HEK293 (cell line): ENCODE results near the gene MAPRE3.
A peak's percentile ranks its signal among the peaks of the same experiment; 100 is the strongest.
"Not testable (repeated sequence)": the region's sequence is repeated elsewhere in the genome, so short reads cannot be mapped to it uniquely, and the experiment has no call there.

ENCODE experiments used
- CTCF ChIA-PET: fragments of 350-600 bp; formaldehyde crosslinking; extraction: SDS; loops from one replicate; lab custom pipeline; 2021; ENCODE audit warnings: antibody characterized with exemption; lab: Yijun Ruan, JAX
- POLR2A ChIA-PET: fragments of 300-600 bp; formaldehyde crosslinking; extraction: SDS; loops from one replicate; lab custom pipeline; 2020; ENCODE audit warnings: antibody characterized with exemption, inconsistent platforms; lab: Yijun Ruan, JAX
- H3K27ac ChIP-seq: fragments of 200-500 bp; sonication (Bioruptor generic); 2 replicates; pipeline ENCODE4 v1.5.1; 2014; ENCODE audit warnings: low read depth, low read length, control low read depth, inconsistent platforms; ENCODE audit errors: extremely low read depth
- H3K36me3 ChIP-seq, 2 experiments: fragments of 200-500 bp in 1 of 2; sonication (Bioruptor generic) in 1 of 2; 1 replicate in 1 of 2; 2 replicates in 1 of 2; pipeline ENCODE4 v1.5.1; 2014 to 2017; ENCODE audit warnings: inconsistent platforms in 2 of 2, low read length in 2 of 2; ENCODE audit not compliant: control insufficient read depth in 2 of 2, insufficient read depth in 1 of 2
- H3K4me1 ChIP-seq: fragments of 200-500 bp; sonication (Bioruptor generic); 2 replicates; pipeline ENCODE4 v1.5.1; 2014; ENCODE audit warnings: mild to moderate bottlenecking, low read length, inconsistent platforms; ENCODE audit not compliant: control insufficient read depth, insufficient read depth
- H3K4me3 ChIP-seq: 2 replicates; pipeline ENCODE4 v1.5.1; 2011; ENCODE audit warnings: low read depth, mild to moderate bottlenecking, control low read depth, low read length, moderate library complexity
- H3K9me3 ChIP-seq: fragments of 200-500 bp; sonication (Bioruptor generic); 2 replicates; pipeline ENCODE4 v1.5.1; 2014; ENCODE audit warnings: low read depth, low read length, inconsistent platforms; ENCODE audit not compliant: control insufficient read depth, insufficient read depth
- REST ChIP-seq: fragments of 450-650 bp; formaldehyde crosslinking; IDR thresholded peaks from 2 replicates; pipeline ENCODE4 v1.5.1; 2016; ENCODE audit warnings: missing biosample characterization, missing genetic modification characterization
- TSHZ1 ChIP-seq: fragments of 450-650 bp; formaldehyde crosslinking; IDR thresholded peaks from 2 replicates; pipeline ENCODE4 v1.5.1; 2016; ENCODE audit warnings: missing biosample characterization, missing genetic modification characterization, borderline replicate concordance
- ZFP3 ChIP-seq: fragments of 450-650 bp; formaldehyde crosslinking; IDR thresholded peaks from 2 replicates; pipeline ENCODE4 v1.5.1; 2016; ENCODE audit warnings: low read depth, missing biosample characterization, missing genetic modification characterization
- ZFP37 ChIP-seq: fragments of 450-650 bp; formaldehyde crosslinking; IDR thresholded peaks from 2 replicates; pipeline ENCODE4 v1.5.1; 2016; ENCODE audit warnings: missing biosample characterization, missing genetic modification characterization
- ZNF121 ChIP-seq: fragments of 450-650 bp; formaldehyde crosslinking; IDR thresholded peaks from 2 replicates; pipeline ENCODE4 v1.5.1; 2016; ENCODE audit warnings: missing biosample characterization, missing genetic modification characterization
- ZNF169 ChIP-seq: fragments of 450-650 bp; formaldehyde crosslinking; IDR thresholded peaks from 2 replicates; pipeline ENCODE4 v1.5.1; 2016; ENCODE audit warnings: missing biosample characterization, missing genetic modification characterization
- ZNF202 ChIP-seq: fragments of 450-650 bp; formaldehyde crosslinking; IDR thresholded peaks from 2 replicates; pipeline ENCODE4 v1.5.1; 2016; ENCODE audit warnings: missing biosample characterization, missing genetic modification characterization, borderline replicate concordance
- ZNF280C ChIP-seq: fragments of 450-650 bp; formaldehyde crosslinking; IDR thresholded peaks from 2 replicates; pipeline ENCODE4 v1.5.1; 2016; ENCODE audit warnings: missing biosample characterization, missing genetic modification characterization
- ZNF585B ChIP-seq: fragments of 450-650 bp; formaldehyde crosslinking; IDR thresholded peaks from 2 replicates; pipeline ENCODE4 v1.5.1; 2016; ENCODE audit warnings: missing biosample characterization, missing genetic modification characterization

The MAPRE3 gene

GRCh38 chr2:26923189-26923466, 47.3 kb upstream of the MAPRE3 start:
- TF ChIP-seq ZNF121 (tag by site-specific recombination), result peak; percentile 29; the same call in 1 of the 2 replicates
- TF ChIP-seq, all 188 proteins: peak for 1; not testable (repeated sequence) for 187
- ChIA-PET POLR2A (interaction anchor here (0.7 to 1.7 kb wide), 3 partner anchors 74 to 267 kb away, joined by 3 to 9 read pairs (median 7); no protein-coding TSS in a partner anchor), CTCF (interaction anchor here (0.6 to 5.0 kb wide), 23 partner anchors 10 to 137 kb away, joined by 3 to 100 read pairs (median 5); partner anchors contain the start of gene DPYSL5)
- not testable (repeated sequence) for H3K9me3 ChIP-seq, H3K4me3 ChIP-seq, H3K27ac ChIP-seq, H3K4me1 ChIP-seq
- peaks cover 0 to 20% of the 10 kb centered on the region in 2 experiments; a peak in 1 of 3 replicates for H3K36me3 ChIP-seq

- Histone ChIP-seq H3K9me3 (no peaks in the 10 kb centered on the region), H3K36me3 (peaks cover 0 to 25% of the 10 kb centered on the region in 2 experiments; a peak in 2 of 3 replicates), H3K4me3 (no peak overlapping the region), H3K27ac (no peak overlapping the region), H3K4me1 (peaks cover 5% of the 10 kb centered on the region)
- POLR2A ChIA-PET, result no interaction called here
- no peak for TF ChIP-seq ZNF585B (tag by site-specific recombination)
- no peak for TF ChIP-seq ZFP3 (tag by site-specific recombination)
- TF ChIP-seq ZNF202 (tag by site-specific recombination), result no peak
- CTCF ChIA-PET, result interaction anchor here (1.1 kb wide), 1 partner anchor 18 kb away, joined by 6 read pairs; no protein-coding TSS in a partner anchor
Measured at GRCh38 chr2:26924731-26925099, 45.7 kb upstream of the MAPRE3 start.

- Histone ChIP-seq H3K27ac (no peak overlapping the region), H3K4me3 (no peak overlapping the region), H3K9me3 (no peaks in the 10 kb centered on the region), H3K36me3 (peaks cover 0 to 28% of the 10 kb centered on the region in 2 experiments; a peak in 2 of 3 replicates), H3K4me1 (peaks cover 5% of the 10 kb centered on the region)
- CTCF ChIA-PET, result interaction anchor here (1.3 to 2.6 kb wide), 3 partner anchors 15 to 79 kb away, joined by 9 to 19 read pairs (median 12); no protein-coding TSS in a partner anchor
- POLR2A ChIA-PET, result no interaction called here
- TF ChIP-seq ZNF169 (tag by site-specific recombination), result no peak
- TF ChIP-seq REST (tag by site-specific recombination), result no peak
- no peak for TF ChIP-seq TSHZ1 (tag by site-specific recombination)
- no peak for TF ChIP-seq ZFP37
- no peak for TF ChIP-seq ZNF280C (tag by site-specific recombination)
Measured at GRCh38 chr2:26925100-26925791, 45.2 kb upstream of the MAPRE3 start.
